Smooth muscle cell (in vitro differentiated cells): ENCODE data around the gene SHC2. TPM values are rescaled to one million over a fixed set of nuclear protein-coding genes. Genes with fewer than 3 reads are reported as not detected.

ENCODE experiments used
- DNase-seq: peaks from one replicate; lab custom pipeline; 2025; ENCODE audit not compliant: unreplicated experiment; lab: John Stamatoyannopoulos, UW
- H2AFZ ChIP-seq: fragments of 200-600 bp; sonication (generic); 2 replicates; pipeline ENCODE4 v1.6.0; 2016; ENCODE audit warnings: antibody characterized with exemption, low read depth, mild to moderate bottlenecking
- H3F3A ChIP-seq: fragments of 200-600 bp; sonication (generic); 2 replicates; pipeline ENCODE4 v1.6.0; 2017; ENCODE audit warnings: antibody characterized with exemption, low read depth
- H3K27ac ChIP-seq: fragments of 200-600 bp; sonication (generic); 2 replicates; pipeline ENCODE4 v1.5.1; 2016; ENCODE audit warnings: low read depth, mild to moderate bottlenecking
- H3K27me3 ChIP-seq: fragments of 200-600 bp; sonication (generic); 2 replicates; pipeline ENCODE4 v1.6.1; 2016; ENCODE audit warnings: low read depth, mild to moderate bottlenecking
- H3K36me3 ChIP-seq: fragments of 200-600 bp; sonication (generic); 2 replicates; pipeline ENCODE4 v1.5.1; 2016; ENCODE audit warnings: low read depth
- H3K4me1 ChIP-seq: fragments of 200-600 bp; sonication (generic); 2 replicates; pipeline ENCODE4 v1.5.1; 2016; ENCODE audit warnings: low read depth
- H3K4me2 ChIP-seq: fragments of 200-600 bp; sonication (generic); 2 replicates; pipeline ENCODE4 v1.6.0; 2016; ENCODE audit warnings: mild to moderate bottlenecking
- H3K4me3 ChIP-seq: fragments of 200-600 bp; sonication (generic); 2 replicates; pipeline ENCODE4 v1.5.1; 2016; ENCODE audit warnings: mild to moderate bottlenecking
- H3K79me2 ChIP-seq: fragments of 200-600 bp; sonication (generic); 2 replicates; pipeline ENCODE4 v1.6.0; 2016; ENCODE audit warnings: low read depth, mild to moderate bottlenecking
- H3K9ac ChIP-seq: fragments of 200-600 bp; sonication (generic); 2 replicates; pipeline ENCODE4 v1.6.0; 2016; ENCODE audit warnings: low read depth
- H3K9me3 ChIP-seq: fragments of 200-600 bp; sonication (generic); replicated peaks from 2 replicates; pipeline ENCODE4 v1.5.1; 2016; ENCODE audit warnings: low read depth
- H4K20me1 ChIP-seq: fragments of 200-600 bp; sonication (generic); 2 replicates; pipeline ENCODE4 v1.6.0; 2016; ENCODE audit warnings: low read depth
- WGBS: methylation state at CpG from one replicate; pipeline ENCODE4 v1.1.7; 2016; ENCODE audit warnings: low lambda C conversion rate; 5-methylcytosine and 5-hydroxymethylcytosine counted together
- polyA plus RNA-seq: library from polyadenylated mRNA; unstranded; fragments of >200 nt; fragmentation: Nextera tagmentation; extraction: Ambion mirVana; gene quantifications from 2 replicates; pipeline ENCODE4 v1.2.1, GENCODE V29; 2016
- total RNA-seq: library from RNA; depleted of rRNA; stranded (reverse); fragments of >200 nt; gene quantifications from 2 replicates; pipeline ENCODE4 v1.2.3, GENCODE V29; 2014
- TF ChIP-seq, protein P1 (sequence below): fragments of 200-600 bp; sonication (generic); IDR thresholded peaks from 2 replicates; pipeline ENCODE4 v1.5.1; 2017; ENCODE audit warnings: borderline replicate concordance, mild to moderate bottlenecking, antibody characterized with exemption; ENCODE audit not compliant: insufficient read depth, poor library complexity, severe bottlenecking

The SHC2 gene
- total and polyA plus RNA-seq, 2 experiments from 2014 or later, result 15.6 to 29.3 TPM

DNA sequence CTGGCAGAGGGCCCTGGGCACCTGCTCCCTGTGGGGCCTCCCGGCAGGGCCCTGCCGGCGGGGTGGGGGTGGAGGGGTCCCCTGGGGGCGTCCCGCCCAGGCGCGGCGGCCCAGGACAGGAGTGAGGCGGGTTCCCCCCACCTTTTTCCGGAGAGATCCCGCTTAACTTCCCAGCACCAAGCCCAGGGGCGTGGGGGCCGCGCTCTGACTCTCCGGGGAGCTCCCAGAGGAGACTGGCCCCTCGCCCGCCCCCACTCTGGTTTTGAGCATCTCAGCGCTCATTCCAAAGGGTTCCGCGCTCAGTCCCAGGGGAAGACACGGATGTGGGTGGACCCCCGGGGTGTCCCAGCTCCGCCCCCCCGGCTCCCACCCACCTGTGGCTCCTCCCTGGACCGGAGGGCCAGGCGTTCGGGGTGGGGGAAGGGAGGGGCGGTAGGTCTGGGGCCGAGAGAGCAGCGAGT is 52.4 kb downstream of the SHC2 start:
- H3K4me3 ChIP-seq, result peak overlapping the region; percentile 75
- H3K79me2 ChIP-seq, result no peaks in the 10 kb centered on the region
- peak overlapping the region; percentile 100 for H3K4me2 ChIP-seq
- 6% methylated on average over 11 of the region's 30 CpGs for WGBS
- no peak overlapping the region for H3K27ac ChIP-seq
- no peak overlapping the region for H3K9ac ChIP-seq
- no peaks in the 10 kb centered on the region for H4K20me1 ChIP-seq
- H3K36me3 ChIP-seq, result no peaks in the 10 kb centered on the region
- H3K4me1 ChIP-seq, result peaks cover 9% of the 10 kb centered on the region
- no peaks in the 10 kb centered on the region for H3F3A ChIP-seq
- TF ChIP-seq, protein P1, sequence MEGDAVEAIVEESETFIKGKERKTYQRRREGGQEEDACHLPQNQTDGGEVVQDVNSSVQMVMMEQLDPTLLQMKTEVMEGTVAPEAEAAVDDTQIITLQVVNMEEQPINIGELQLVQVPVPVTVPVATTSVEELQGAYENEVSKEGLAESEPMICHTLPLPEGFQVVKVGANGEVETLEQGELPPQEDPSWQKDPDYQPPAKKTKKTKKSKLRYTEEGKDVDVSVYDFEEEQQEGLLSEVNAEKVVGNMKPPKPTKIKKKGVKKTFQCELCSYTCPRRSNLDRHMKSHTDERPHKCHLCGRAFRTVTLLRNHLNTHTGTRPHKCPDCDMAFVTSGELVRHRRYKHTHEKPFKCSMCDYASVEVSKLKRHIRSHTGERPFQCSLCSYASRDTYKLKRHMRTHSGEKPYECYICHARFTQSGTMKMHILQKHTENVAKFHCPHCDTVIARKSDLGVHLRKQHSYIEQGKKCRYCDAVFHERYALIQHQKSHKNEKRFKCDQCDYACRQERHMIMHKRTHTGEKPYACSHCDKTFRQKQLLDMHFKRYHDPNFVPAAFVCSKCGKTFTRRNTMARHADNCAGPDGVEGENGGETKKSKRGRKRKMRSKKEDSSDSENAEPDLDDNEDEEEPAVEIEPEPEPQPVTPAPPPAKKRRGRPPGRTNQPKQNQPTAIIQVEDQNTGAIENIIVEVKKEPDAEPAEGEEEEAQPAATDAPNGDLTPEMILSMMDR, result no peak
- no peaks in the 10 kb centered on the region for H3K9me3 ChIP-seq
- H2AFZ ChIP-seq, result peak overlapping the region; percentile 72
- no peak for DNase-seq
- peaks cover 13% of the 10 kb centered on the region for H3K27me3 ChIP-seq

DNA sequence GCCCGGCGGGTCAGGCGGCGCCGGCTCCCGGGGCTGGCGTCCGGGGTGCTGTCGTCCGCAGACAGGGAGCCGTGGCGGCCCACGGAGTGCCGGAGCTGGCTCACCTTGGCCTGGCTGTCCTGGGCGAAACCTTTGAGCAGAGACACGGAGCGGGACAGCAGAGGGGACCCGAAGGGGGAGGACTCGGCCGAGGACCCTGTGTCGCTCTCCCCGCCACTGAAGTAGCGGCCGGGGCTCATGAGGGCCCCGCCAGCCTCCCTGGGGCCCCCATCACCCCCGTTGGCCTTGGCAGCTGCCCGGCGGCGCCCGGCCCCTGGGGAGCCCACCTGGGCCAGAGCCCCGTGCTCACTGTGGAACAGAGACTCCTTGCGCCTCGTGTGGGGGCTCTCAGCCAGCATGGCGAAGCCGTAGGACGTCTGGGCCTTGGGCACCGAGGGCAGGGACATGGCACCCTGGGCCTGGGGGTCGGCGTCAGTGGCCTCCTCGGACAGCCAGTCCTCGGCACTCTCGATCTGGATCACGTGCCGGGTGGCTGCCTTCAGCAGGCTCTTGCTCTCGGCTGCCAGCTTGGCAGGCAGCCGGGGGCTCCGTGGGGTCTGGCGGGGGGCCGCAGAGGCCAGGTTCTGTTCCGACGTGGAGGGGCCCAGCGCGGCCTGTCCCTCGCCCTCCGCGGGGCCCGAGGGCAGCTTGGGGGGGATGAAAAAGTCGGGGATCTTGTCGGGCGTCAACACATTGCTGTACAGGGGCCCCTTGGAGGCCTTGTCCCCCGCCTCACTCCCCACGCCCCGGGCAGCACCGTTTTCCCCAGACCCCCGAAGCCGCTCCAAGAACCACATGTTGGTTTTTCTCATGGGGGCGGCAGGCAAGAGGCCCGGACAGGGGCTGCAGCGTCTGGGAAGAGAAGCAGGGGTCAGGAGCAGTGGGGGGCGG is 53.1 kb downstream of the SHC2 start:
- Histone ChIP-seq H2AFZ (no peak overlapping the region), H3K27ac (no peak overlapping the region), H3K4me2 (peak overlapping the region; percentile 100), H3K4me3 (peak overlapping the region; percentile 75), H3K79me2 (no peaks in the 10 kb centered on the region), H3K36me3 (no peaks in the 10 kb centered on the region), H3K9me3 (no peaks in the 10 kb centered on the region), H3K9ac (no peak overlapping the region), H3K27me3 (peaks cover 13% of the 10 kb centered on the region), H3K4me1 (peaks cover 8% of the 10 kb centered on the region), H4K20me1 (no peaks in the 10 kb centered on the region), H3F3A (no peaks in the 10 kb centered on the region)
- TF ChIP-seq, protein P1, result no peak
- WGBS, result 86% methylated on average over 58 of the region's 70 CpGs
- DNase-seq, result no peak

DNA sequence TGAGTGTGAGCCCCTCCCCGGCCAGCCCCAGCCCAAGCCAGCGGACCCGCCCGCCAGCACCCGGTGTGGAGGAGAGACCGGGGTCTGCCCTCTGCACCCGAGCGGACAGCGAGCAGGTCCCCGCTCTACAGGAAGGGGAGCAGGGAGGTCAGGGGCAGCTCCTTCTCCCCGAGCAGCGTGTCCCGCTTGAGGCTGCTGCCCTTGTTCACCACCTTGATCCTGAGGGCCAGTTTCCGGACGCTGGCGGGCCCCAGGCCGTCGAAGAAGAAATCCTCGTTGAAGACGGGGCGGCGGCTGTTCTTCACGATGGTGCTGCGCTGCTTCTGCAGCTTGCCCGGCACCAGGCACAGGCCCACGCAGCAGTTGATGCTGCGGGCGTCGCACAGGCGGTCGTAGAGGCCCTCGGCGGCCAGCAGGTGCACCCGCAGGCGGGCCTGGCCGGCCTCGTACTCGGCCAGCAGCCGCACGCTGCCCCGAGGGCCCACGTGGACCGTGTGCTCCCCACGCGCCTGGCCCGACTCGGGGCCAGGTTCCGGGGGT is 53.8 kb downstream of the SHC2 start:
- Histone ChIP-seq H3K9ac (no peak overlapping the region), H3F3A (no peaks in the 10 kb centered on the region), H3K27ac (no peak overlapping the region), H3K4me3 (no peak overlapping the region), H3K27me3 (peaks cover 13% of the 10 kb centered on the region), H3K79me2 (no peaks in the 10 kb centered on the region), H3K36me3 (no peaks in the 10 kb centered on the region), H2AFZ (no peak overlapping the region), H3K4me1 (peaks cover under 1% of the 10 kb centered on the region), H3K4me2 (no peak overlapping the region), H4K20me1 (no peaks in the 10 kb centered on the region), H3K9me3 (no peaks in the 10 kb centered on the region)
- WGBS, result 91% methylated on average over 45 of the region's 48 CpGs
- TF ChIP-seq, protein P1, result no peak
- DNase-seq, result no peak
